Right ventricle myocardium superior (tissue), 1 donor: ENCODE data around the gene PTPA. TPM values are rescaled to one million over a fixed set of nuclear protein-coding genes. Genes with fewer than 3 reads are reported as not detected.
"Not testable (repeated sequence)": the region's sequence is repeated elsewhere in the genome, so short reads cannot be mapped to it uniquely, and the experiment has no call there.

Source experiments
- ATAC-seq: fragments of 200-7000 bp; cut with Tn5 transposase; one replicate; pipeline ENCODE4 v1.9.1; 2020; ENCODE audit warnings: mild to moderate bottlenecking; ENCODE audit not compliant: poor library complexity
- DNase-seq: peaks from one replicate; pipeline ENCODE4 v3.0.0-alpha.2; 2020
- intact Hi-C: fragments of 100-400 bp; cut with DNase I; formaldehyde crosslinking; loops from one replicate; pipeline ENCODE4 v1.11.2; 2022
- total RNA-seq: library from RNA; stranded (reverse); fragmentation: NEBNext Ultra II Directional; extraction: Animal tissue kit (Norgen Biotek cat#: 25700); gene quantifications from one replicate; pipeline ENCODE4 v1.2.1, GENCODE V29; 2021
- donor health status: DM: no; HTN: yes; CAD: no; lungs with severe emphysema.

PTPA gene
- total RNA-seq, 1 donor from 2014 or later, result 179 TPM

- intact Hi-C loops, result no loop called here
- no peak for DNase-seq
- ATAC-seq, result no peak
Observed at GRCh38 chr9:129181246-129181645, 70.0 kb downstream of the PTPA start.

GRCh38 chr9:129182122-129182521 is 70.9 kb downstream of the PTPA start:
- ATAC-seq (no peak), DNase-seq (no peak)
- intact Hi-C loops, result no loop called here

GRCh38 chr9:129182625-129183494 is 71.6 kb downstream of the PTPA start:
- no peak for ATAC-seq
- intact Hi-C loops, result no loop called here
- peak; percentile 64 for DNase-seq

- intact Hi-C loops, result no loop called here
- ATAC-seq, result no peak
- no peak for DNase-seq
Observed at GRCh38 chr9:129183495-129184218, 72.4 kb downstream of the PTPA start.

- ATAC-seq, result no peak
- intact Hi-C loops, result no loop called here
- DNase-seq, result no peak
Observed at GRCh38 chr9:129184219-129184524, 73.0 kb downstream of the PTPA start.

GRCh38 chr9:129184596-129185122 is 73.4 kb downstream of the PTPA start:
- DNase-seq (no peak), ATAC-seq (no peak)
- intact Hi-C loops, result no loop called here

GRCh38 chr9:129185402-129185801 is 74.2 kb downstream of the PTPA start:
- ATAC-seq, result no peak
- DNase-seq, result no peak
- intact Hi-C loops, result no loop called here

GRCh38 chr9:129185991-129186390 is 74.8 kb downstream of the PTPA start:
- no peak for DNase-seq
- ATAC-seq, result no peak
- intact Hi-C loops, result no loop called here

GRCh38 chr9:129187042-129187441 is 75.8 kb downstream of the PTPA start:
- ATAC-seq, result no peak
- DNase-seq, result no peak
- intact Hi-C loops, result no loop called here

GRCh38 chr9:129189971-129190370 is 78.8 kb downstream of the PTPA start:
- intact Hi-C loops, DNase-seq, ATAC-seq: not testable (repeated sequence)

- ATAC-seq (no peak), DNase-seq (no peak)
- intact Hi-C loops, result no loop called here
Observed at GRCh38 chr9:129191234-129191633, 80.0 kb downstream of the PTPA start.

GRCh38 chr9:129193655-129194054 is 82.4 kb downstream of the PTPA start:
- intact Hi-C loops, result no loop called here
- DNase-seq (no peak), ATAC-seq (no peak)

GRCh38 chr9:129194221-129194620 is 83.0 kb downstream of the PTPA start:
- ATAC-seq (no peak), DNase-seq (no peak)
- intact Hi-C loops, result no loop called here

- intact Hi-C loops, result no loop called here
Observed at GRCh38 chr9:129195606-129196005, 84.4 kb downstream of the PTPA start.

GRCh38 chr9:129197045-129197444 is 85.8 kb downstream of the PTPA start:
- intact Hi-C loops, ATAC-seq, DNase-seq: not testable (repeated sequence)

More at GRCh38 chr9:129195606-129196005, 84.4 kb downstream of the PTPA start:
- ATAC-seq (no peak), DNase-seq (no peak)

- peak; percentile 2 for ATAC-seq
- peak; percentile 66 for DNase-seq
- intact Hi-C loops, result no loop called here
Observed at GRCh38 chr9:129197978-129198318, 86.7 kb downstream of the PTPA start.
